GM18873 (cell line): Measurements from ENCODE around the gene KLHL21.
A peak's percentile ranks its signal among the peaks of the same experiment; 100 is the strongest.
"Not testable (repeated sequence)": the region's sequence is repeated elsewhere in the genome, so short reads cannot be mapped to it uniquely, and the experiment has no call there.

Experiments used
- ATAC-seq: cut with Tn5 transposase; IDR thresholded peaks from one replicate; pipeline ENCODE4 v1.9.1; 2021; ENCODE audit warnings: mild to moderate bottlenecking, moderate library complexity, moderate number of reproducible peaks; ENCODE audit not compliant: unreplicated experiment, low FRiP score

KLHL21 gene

GRCh38 chr1:6585081-6585722 is 17.5 kb downstream of the KLHL21 start:
- no peak for ATAC-seq

GRCh38 chr1:6584126-6585080 is 18.3 kb downstream of the KLHL21 start:
- no peak for ATAC-seq

- ATAC-seq, result no peak
Measured at GRCh38 chr1:6582370-6582769, 20.3 kb downstream of the KLHL21 start.

- ATAC-seq, result no peak
Measured at GRCh38 chr1:6581561-6582305, 20.9 kb downstream of the KLHL21 start.

- ATAC-seq, result no peak
Measured at GRCh38 chr1:6580593-6581409, 21.9 kb downstream of the KLHL21 start.

GRCh38 chr1:6580119-6580592 is 22.5 kb downstream of the KLHL21 start:
- ATAC-seq, result no peak

GRCh38 chr1:6579374-6580118 is 23.1 kb downstream of the KLHL21 start, which contains the start of gene ZBTB48:
Gene ZBTB48 (plus strand): TSS chr1:6579994. CDS start chr1:6580610, 616 bp downstream.
- peak; percentile 90 for ATAC-seq

- no peak for ATAC-seq
Measured at GRCh38 chr1:6578624-6579373, 23.9 kb downstream of the KLHL21 start.

- no peak for ATAC-seq
Measured at GRCh38 chr1:6577831-6578525, 24.7 kb downstream of the KLHL21 start.

- ATAC-seq, result no peak
Measured at GRCh38 chr1:6574818-6575217, 27.9 kb downstream of the KLHL21 start.

- ATAC-seq, result no peak
Measured at GRCh38 chr1:6574025-6574620, 28.5 kb downstream of the KLHL21 start.

GRCh38 chr1:6572653-6573383 is 29.9 kb downstream of the KLHL21 start:
- ATAC-seq, result no peak

GRCh38 chr1:6570987-6571386 is 31.7 kb downstream of the KLHL21 start:
- ATAC-seq, result no peak

GRCh38 chr1:6570100-6570499 is 32.6 kb downstream of the KLHL21 start:
- ATAC-seq, result no peak

- no peak for ATAC-seq
Measured at GRCh38 chr1:6569033-6569432, 33.6 kb downstream of the KLHL21 start.

GRCh38 chr1:6560267-6560666 is 42.4 kb downstream of the KLHL21 start:
- no peak for ATAC-seq

- not testable (repeated sequence) for ATAC-seq
Measured at GRCh38 chr1:6559161-6559560, 43.5 kb downstream of the KLHL21 start.
